Astrocyte (in vitro differentiated cells and primary cell): Measurements from ENCODE around the gene IFIT1B.

Experiments
- EZH2 ChIP-seq: IDR thresholded peaks from 2 replicates; pipeline ENCODE4 v1.6.1; 2012; ENCODE audit warnings: mild to moderate bottlenecking, low read length, inconsistent platforms; ENCODE audit not compliant: insufficient read depth
- TF ChIP-seq, protein P1 (sequence below): IDR thresholded peaks from 2 replicates; pipeline ENCODE4 v1.5.1; 2011; ENCODE audit warnings: low read depth, mild to moderate bottlenecking, inconsistent platforms, low read length, moderate library complexity; ENCODE audit not compliant: insufficient read depth

GRCh38 chr10:89404104-89405047 lies 26.5 kb downstream of the IFIT1B start:
- no peak for TF ChIP-seq EZH2
- TF ChIP-seq, protein P1, sequence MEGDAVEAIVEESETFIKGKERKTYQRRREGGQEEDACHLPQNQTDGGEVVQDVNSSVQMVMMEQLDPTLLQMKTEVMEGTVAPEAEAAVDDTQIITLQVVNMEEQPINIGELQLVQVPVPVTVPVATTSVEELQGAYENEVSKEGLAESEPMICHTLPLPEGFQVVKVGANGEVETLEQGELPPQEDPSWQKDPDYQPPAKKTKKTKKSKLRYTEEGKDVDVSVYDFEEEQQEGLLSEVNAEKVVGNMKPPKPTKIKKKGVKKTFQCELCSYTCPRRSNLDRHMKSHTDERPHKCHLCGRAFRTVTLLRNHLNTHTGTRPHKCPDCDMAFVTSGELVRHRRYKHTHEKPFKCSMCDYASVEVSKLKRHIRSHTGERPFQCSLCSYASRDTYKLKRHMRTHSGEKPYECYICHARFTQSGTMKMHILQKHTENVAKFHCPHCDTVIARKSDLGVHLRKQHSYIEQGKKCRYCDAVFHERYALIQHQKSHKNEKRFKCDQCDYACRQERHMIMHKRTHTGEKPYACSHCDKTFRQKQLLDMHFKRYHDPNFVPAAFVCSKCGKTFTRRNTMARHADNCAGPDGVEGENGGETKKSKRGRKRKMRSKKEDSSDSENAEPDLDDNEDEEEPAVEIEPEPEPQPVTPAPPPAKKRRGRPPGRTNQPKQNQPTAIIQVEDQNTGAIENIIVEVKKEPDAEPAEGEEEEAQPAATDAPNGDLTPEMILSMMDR, result no peak
